CD4-positive, alpha-beta T cell treated with Interleukin-21 for 1 hour (primary cell): ENCODE measurements around the gene TMEM255B.

Experiments
- DNase-seq: peaks from one replicate; pipeline ENCODE4 v3.0.0-alpha.2; 2020

Gene TMEM255B

GRCh38 chr13:113852536-113853517, 93.8 kb downstream of the TMEM255B start:
- DNase-seq, result no peak

DNA sequence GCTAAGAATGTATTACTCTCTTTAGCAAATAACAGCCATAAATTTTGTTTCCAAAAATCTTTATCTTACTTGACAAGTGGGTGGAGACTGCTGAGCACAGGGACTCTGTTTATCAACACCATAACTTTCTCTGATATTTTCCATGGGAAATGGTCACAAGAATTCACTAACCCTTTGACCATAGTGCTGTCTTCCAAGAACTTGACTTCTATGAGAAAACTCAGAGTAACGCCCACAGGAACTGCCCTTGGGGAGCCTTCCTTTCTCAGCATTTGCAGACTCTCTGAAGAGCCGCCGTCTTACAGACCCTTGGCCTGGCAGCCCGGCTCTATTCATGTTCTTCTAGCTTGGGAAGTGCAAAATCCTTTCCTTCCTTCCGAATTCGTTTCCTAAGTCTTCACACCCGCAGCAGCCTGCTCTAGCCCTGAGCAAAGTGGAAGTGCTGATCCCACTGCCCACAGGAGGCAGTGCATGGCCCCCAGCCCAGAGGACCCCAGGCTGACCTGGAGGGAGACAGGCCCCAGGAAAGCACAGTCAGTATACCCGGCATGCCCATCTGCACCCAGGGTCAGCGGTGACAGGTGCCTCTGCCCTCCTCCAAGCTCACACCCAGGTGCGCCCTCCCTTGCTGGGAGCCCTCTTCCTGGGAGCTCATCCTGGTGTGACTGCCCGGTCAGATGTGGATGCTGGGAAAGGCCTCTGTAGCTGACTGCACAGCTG, 94.7 kb downstream of the TMEM255B start:
- no peak for DNase-seq

DNA sequence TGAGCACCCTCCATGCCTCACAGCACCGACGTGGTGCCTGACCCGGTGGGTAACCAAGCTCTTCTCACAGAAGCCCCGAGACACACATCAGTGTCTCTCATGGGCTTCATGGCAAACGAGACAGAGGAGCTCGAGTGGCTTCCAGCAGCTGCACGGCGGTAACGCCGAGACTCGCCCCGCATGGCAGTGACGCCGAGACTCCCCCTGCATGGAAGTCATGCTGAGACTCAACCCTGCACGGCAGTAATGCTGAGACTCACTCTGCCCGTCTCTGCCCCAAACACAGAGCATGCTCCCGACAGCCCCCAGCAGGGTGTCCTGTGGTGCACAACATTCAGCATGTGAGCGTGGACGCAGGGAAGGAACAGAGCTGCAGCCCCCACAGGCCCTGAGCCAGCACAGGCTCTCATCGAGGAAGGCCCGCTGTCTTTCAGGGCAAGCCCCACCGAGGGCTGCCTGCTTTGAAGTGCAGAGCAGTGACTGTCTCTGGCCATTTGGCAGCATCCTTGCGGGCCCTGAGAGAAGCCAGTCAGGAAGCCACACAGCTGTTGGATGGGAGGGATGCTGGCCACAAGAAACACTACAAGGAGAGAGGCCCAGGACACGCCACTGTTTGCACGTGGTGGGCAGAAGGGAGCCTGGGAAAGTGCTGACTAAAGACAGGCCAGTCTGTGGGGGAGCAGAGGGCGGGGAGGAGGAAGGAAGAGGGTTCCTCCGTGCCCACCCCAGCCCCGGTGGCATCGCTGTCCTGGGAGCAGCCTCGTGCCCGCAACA, 95.4 kb downstream of the TMEM255B start:
- no peak for DNase-seq

DNA sequence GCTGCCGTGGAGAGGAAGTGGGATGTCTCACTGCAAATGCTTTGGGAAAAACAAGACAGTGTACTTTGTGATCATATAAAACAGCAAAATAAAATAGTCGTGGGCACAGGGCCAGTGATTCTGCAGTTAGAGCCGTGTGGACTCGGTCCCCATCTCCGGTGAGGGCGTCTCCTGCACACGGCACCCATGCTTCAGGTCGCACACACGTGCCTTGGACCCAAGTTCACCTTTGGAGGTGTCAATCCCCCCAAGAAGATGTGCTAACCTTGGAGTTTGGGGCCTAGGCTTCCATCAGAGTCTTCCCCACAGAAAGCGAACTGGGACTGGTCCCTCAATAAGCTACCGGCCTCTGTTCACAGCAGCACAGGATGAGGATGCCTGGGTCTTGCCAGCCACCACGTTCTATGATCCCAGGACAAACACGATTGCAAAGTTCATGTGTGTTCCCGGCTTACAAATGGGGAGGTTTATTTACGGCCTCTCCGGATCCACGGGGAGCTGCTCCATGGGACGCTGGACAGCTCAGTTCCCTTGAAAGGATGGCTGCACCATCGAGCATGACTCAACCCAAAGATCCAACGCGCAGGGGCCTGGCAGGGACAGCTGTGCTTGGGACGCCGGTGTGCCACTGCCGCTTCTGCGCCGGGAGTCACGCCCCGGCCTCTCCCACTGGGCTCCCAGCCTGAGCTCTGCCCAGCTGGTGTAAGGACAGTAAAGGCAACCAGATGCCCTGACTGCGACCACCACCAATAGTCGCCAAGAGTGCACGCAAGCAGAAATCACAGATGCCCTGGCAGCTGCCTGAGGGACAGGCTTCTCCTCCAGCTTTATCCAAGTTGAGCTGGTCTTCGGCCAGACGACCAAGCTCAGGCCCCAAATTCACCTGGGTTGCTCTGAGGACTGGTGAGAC, 96.2 kb downstream of the TMEM255B start:
- no peak for DNase-seq

- no peak for DNase-seq
These were observed 97.1 kb downstream of the TMEM255B start for GRCh38 chr13:113855931-113856715.

DNA sequence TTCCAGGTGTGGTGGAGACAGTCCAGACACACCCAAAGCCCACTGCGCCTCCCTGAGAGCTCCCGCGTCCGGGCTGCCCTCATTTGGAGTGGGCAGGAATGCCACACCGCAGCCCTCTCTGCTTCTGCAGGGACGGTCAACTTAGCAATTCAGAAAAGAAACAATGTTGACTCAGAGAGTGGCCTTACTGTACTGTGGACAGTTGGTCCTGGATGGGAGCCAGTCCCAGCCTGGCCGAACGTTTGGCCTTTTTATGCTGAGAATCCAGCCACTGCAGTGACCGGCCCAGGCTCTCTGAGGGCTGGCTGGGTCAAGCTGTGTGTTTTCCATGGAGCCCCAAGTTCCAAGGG, 97.7 kb downstream of the TMEM255B start:
- no peak for DNase-seq

GRCh38 chr13:113857531-113858195, 98.6 kb downstream of the TMEM255B start:
- DNase-seq, result no peak

DNA sequence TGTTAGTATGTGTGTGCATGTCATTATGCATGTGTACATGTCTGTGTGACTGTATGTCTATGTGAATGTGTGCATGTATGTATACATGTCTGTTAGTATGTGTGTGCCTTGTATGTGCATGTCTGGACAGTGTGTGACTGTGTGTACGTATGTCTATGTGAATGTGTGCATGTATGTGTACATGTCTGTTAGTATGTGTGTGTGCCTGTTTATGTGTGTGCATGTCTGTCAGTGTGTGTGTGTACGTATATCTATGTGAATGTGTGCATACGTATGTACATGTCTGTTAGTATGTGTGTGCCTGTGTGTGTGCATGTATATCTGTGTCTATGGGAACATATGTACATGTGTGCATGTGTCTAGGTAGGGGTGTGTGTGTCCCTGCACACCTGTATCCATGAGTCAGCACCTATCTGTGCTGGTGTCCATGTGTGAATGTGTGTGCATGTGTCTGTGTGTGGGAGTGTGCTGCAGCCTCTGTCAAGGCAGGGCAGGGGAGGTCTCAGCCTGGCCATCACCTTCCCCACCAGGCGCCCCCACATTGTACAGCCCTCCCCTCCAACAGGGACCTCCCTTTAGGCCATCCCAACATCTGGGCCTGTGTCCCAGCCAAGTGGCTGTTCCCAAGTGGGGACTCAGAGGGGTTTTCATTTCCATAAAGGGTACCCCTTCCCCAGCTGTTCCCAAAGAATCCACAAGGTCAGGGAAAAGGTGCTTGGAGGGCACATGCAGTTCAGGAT, 100.5 kb downstream of the TMEM255B start:
- no peak for DNase-seq

DNA sequence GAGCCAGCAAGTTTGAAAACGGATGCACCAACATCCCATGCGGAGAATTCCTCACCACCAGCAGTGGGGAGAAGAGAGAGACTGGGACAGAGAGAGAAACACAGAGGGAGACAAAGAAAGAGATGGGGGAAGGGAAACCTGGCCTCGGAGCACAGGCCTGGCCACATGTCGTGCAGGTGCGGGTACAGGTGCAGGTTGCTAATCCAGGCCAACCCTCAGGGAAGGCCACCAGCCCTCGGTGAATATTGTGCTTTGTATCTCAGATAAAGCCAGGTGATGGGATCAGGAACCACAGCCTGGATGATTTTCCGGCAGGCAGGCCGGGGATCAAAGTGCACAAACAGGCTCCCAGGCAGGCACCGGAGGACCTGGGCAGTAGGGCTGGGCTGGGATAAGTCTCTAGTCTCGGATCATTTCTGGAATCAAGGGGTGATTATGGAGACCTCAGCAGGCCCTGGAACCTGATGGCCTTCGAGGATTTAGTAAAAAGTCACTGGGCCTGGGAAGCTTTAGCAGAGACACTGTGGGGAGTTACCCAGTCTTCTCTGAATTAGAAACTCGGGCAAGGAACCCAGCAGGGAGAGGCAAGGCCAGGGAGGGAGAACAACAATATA, 101.1 kb downstream of the TMEM255B start:
- no peak for DNase-seq

DNA sequence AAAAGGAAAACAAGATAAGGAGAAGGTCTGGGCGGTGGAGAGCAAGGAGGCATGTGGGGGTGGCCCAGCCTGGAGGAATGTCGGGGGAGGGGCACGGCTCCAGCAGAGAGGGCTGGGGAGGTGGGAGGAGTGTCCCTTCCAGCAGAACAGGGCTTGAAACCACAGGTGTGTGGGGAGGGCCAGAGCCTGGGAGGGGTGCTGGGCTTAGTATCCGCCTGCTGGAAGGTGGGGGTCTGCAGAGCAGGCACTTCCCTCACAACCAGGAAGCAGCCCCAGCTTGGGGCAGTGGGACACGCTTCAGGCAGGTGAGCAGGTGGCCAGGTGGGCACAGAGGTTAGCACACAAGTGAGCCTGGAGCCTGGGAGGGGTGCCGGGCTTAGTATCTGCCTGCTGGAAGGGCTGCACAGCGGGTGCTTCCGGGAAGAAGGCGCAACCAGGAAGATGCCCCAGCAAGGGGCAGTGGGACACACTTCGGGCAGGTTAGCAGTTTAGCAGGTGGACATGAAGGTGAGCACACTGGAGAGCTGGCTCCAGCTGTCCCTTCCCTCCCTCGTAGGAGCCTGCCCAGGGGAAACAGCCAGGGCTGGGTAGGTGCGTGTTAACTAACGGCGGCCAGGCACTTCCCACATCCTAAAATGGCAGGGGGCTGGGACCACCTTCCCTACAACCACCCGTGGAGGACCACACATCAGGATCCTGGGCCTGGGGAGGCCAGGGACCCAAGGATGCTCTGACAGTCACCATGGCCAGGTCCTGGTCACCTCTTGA, 101.8 kb downstream of the TMEM255B start:
- DNase-seq, result no peak

DNA sequence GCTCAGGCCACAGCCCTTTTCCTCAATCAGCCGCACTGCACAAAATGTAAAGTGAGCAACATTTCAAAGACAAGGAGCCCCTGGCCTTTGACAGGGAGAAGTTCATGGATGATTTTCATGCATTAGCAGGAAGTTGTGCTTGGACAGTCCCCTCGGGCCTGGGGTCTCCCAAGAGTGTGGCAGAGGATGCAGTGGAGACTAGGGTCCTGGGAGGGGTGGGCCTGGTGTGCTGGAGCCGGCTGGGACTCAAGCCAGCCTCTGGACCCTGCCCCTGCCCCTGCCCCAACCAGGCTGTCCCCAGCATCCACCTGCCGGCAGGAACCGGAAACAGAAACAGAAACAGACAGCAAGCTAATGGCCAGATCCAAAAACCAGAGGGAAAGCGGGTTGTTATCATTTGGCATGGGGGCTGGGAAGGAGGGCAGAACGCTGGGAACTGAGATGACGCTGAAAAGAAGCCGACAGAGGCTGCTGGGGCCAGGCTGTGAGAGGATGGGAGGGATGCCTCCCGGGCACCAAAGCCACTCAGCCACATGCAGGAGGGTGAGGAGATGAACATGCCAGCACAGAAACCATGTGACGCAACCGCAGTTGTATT, 102.5 kb downstream of the TMEM255B start:
- DNase-seq, result no peak

DNA sequence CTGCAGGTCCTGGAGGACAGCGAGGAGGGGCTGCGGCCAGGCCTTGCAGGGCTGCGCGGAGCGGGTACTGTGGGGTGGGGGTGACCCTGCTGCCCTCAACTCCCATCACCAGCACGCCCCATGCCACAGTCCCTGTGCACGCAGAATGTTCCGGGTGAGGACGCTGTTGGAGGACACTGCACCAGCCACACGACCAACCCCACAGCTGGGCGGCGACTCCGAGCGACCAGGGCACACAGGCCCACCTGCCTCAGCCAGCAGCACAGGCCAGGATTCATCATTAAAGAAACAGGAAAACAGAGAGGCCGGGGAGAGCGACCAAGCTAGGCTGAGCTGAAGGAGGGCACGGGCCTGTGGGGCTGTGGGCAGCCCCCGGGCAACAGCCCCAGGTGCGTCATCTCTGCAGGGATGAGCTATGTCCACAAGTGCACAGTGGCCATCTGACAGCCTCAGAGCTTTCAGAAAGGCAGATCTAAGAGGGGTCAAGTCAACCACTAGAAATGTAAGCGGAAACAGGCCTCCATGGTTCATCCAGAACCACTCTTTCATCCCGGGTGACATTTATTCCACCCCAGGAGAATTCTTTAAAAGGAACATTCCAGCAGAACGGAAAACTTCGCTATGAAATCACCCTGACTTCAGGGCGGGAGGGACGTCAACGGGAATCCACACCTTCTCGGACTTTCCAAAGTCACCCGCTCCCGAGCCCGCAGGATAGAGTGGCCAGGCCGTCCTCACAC, 103.3 kb downstream of the TMEM255B start:
- DNase-seq, result no peak

DNA sequence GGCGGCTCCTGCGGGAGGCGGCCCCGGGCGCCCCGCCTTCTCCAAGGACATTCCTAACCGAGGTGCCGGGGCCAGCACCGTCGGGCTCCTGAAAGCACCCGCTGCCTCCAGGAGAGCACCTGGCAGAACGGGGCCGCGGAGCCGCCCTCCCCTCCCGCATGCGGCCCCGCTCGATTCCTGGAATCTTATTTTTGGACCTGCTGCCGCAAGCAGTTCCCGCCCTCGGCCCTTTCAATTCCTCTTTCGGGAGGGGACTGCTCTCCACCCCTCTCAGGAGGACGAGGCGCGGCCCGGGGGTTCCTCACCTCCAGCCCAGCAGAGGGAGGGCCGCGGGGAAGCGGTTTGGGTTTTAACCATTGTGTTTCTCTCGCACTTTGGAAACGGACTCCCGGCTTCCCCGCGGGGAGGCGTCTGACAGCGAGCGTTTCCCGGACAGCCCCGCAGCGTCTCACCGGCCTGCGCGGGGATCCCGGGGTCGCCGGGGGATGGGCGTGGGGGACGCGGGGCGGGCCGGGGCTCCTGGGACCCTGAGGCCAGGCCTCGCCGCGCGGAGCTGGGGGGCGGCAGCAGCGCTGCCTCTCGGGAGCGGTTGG, 104.0 kb downstream of the TMEM255B start:
- DNase-seq, result no peak

- no peak for DNase-seq
These were observed 104.7 kb downstream of the TMEM255B start, which contains the start of gene GAS6 for GRCh38 chr13:113863524-113864272. GAS6 (minus strand) TSS chr13:113864076; CDS start chr13:113863920, 156 bp downstream.

GRCh38 chr13:113864273-113864890, 105.4 kb downstream of the TMEM255B start:
- no peak for DNase-seq

- no peak for DNase-seq
These were observed 106.4 kb downstream of the TMEM255B start for GRCh38 chr13:113865427-113865826.
